ENCODE results near the gene EXOC7.

- TF ChIP-seq POLR2AphosphoS5 (IDR thresholded peaks at IDR 0.05; ENCODE audit: borderline replicate concordance, low read depth, low read length) (no peak), EZH2 (IDR thresholded peaks at IDR 0.05) (peak; percentile 75), FOXP2 (optimal IDR thresholded peaks at IDR 0.05; ENCODE audit: control extremely low read depth, extremely low read length, insufficient read depth) (no peak)
Measured at GRCh38 chr17:76076765-76077583, 26.6 kb downstream of the EXOC7 start.

Measured in SK-N-MC (cell line).